ENCODE results near the gene AOPEP. TPM values are rescaled to one million over a fixed set of nuclear protein-coding genes. Genes with fewer than 3 reads are reported as not detected.

Gene AOPEP
- polyA plus RNA-seq, 1 of the 3 experiments (the other 2 are of a cell fraction), result 54.6 TPM

- Histone ChIP-seq H3F3A (replicated peaks; ENCODE audit: insufficient read depth) (no peaks in the 10 kb centered on the region), H3K4me3 (ENCODE audit: low read depth in 2 of 2, low read length in 1 of 2) (no peak overlapping the region), H3K9me2 (no peaks in the 10 kb centered on the region), H3K4me1 (ENCODE audit: control insufficient read depth in 1 of 2, insufficient read depth in 2 of 2, low read depth in 1 of 2, low read length in 1 of 2) (peaks cover 7 to 62% of the 10 kb centered on the region in 2 experiments; a peak in 1 of 4 replicates), H3K9ac (no peak overlapping the region), H4K20me1 (ENCODE audit: insufficient read depth) (no peaks in the 10 kb centered on the region), H3K79me2 (ENCODE audit: insufficient read depth) (no peaks in the 10 kb centered on the region), H3K4me2 (no peak overlapping the region), H3K27ac (ENCODE audit: low read depth in 2 of 2, low read length in 1 of 2) (peak overlapping the region in 1 of 2 experiments; percentile 76; a peak in 2 of 4 replicates), H3K27me3 (ENCODE audit: insufficient read depth) (no peaks in the 10 kb centered on the region), H3K36me3 (replicated peaks in 1 of 2; ENCODE audit: control insufficient read depth in 1 of 2, insufficient read depth in 2 of 2, low read length in 1 of 2) (peaks cover 10 to 28% of the 10 kb centered on the region in 2 experiments), H2AFZ (ENCODE audit: low read depth) (no peak overlapping the region), H3K9me3 (no peaks in the 10 kb centered on the region)
- ChIA-PET POLR2A (interaction anchor here (0.8 kb wide), 1 partner anchor 24 kb away, joined by 3 read pairs; no protein-coding TSS in a partner anchor), CTCF (interaction anchor here (0.7 to 5.6 kb wide), 7 partner anchors 22 to 435 kb away, joined by 3 to 65 read pairs (median 4); no protein-coding TSS in a partner anchor)
- WGBS (ENCODE audit: low lambda C conversion rate), result 60% methylated on average over 9 of the region's 20 CpGs
- DNase-seq, result peak; percentile 77
- no peak for TF ChIP-seq GABPA (IDR thresholded peaks at IDR 0.05; ENCODE audit: low read depth)
- TF ChIP-seq RAD21 (IDR thresholded peaks at IDR 0.05; ENCODE audit: low read length), result no peak
- no peak for TF ChIP-seq NFIC (IDR thresholded peaks at IDR 0.05; ENCODE audit: borderline replicate concordance)
- peak; percentile 30; the same call in 1 of the 2 replicates for TF ChIP-seq GATA2 (CRISPR knock-in tag; IDR thresholded peaks at IDR 0.05)
- peak; percentile 39 for TF ChIP-seq CHD2 (IDR thresholded peaks at IDR 0.05; ENCODE audit: low read length, partially characterized antibody)
- TF ChIP-seq NRF1 (IDR thresholded peaks at IDR 0.05; ENCODE audit: low read depth, low read length), result no peak
- no peak for TF ChIP-seq EZH2phosphoT487 (IDR thresholded peaks at IDR 0.05; ENCODE audit: borderline replicate concordance, low read depth)
- no peak for TF ChIP-seq RCOR1 (IDR thresholded peaks at IDR 0.05; ENCODE audit: low read length)
- TF ChIP-seq YY1 (IDR thresholded peaks at IDR 0.05; ENCODE audit: low read depth), result no peak
- no peak for TF ChIP-seq PBX3 (IDR thresholded peaks at IDR 0.05)
- peak; percentile 59 for TF ChIP-seq TCF12 (IDR thresholded peaks at IDR 0.05)
- peak; percentile 65; the same call in 1 of the 2 replicates for TF ChIP-seq MXI1 (IDR thresholded peaks at IDR 0.05; ENCODE audit: low read depth, low read length)
- TF ChIP-seq FOSL2 (IDR thresholded peaks at IDR 0.05; ENCODE audit: borderline replicate concordance, low read depth), result no peak
- 0 out of 2 replicates have a peak, but pooled peaks have one; percentile 48 for TF ChIP-seq FOXJ3 (CRISPR knock-in tag; IDR thresholded peaks at IDR 0.05)
- TF ChIP-seq MAX (IDR thresholded peaks at IDR 0.05; ENCODE audit: low read depth), result no peak
Measured at GRCh38 chr9:95103871-95104580, 377.5 kb downstream of the AOPEP start.

GRCh38 chr9:95104581-95104960 lies 378.1 kb downstream of the AOPEP start:
- Histone ChIP-seq H3K9me3 (no peaks in the 10 kb centered on the region), H3K4me3 (ENCODE audit: low read depth in 2 of 2, low read length in 1 of 2) (no peak overlapping the region), H2AFZ (ENCODE audit: low read depth) (no peak overlapping the region), H3K4me1 (ENCODE audit: control insufficient read depth in 1 of 2, insufficient read depth in 2 of 2, low read depth in 1 of 2, low read length in 1 of 2) (peaks cover 7 to 58% of the 10 kb centered on the region in 2 experiments; a peak in 1 of 4 replicates), H3K9me2 (no peaks in the 10 kb centered on the region), H3K4me2 (no peak overlapping the region), H3F3A (replicated peaks; ENCODE audit: insufficient read depth) (no peaks in the 10 kb centered on the region), H3K36me3 (replicated peaks in 1 of 2; ENCODE audit: control insufficient read depth in 1 of 2, insufficient read depth in 2 of 2, low read length in 1 of 2) (peaks cover 15 to 32% of the 10 kb centered on the region in 2 experiments), H4K20me1 (ENCODE audit: insufficient read depth) (no peaks in the 10 kb centered on the region), H3K79me2 (ENCODE audit: insufficient read depth) (no peaks in the 10 kb centered on the region), H3K27ac (ENCODE audit: low read depth in 2 of 2, low read length in 1 of 2) (peak overlapping the region in 1 of 2 experiments; percentile 76; a peak in 2 of 4 replicates), H3K9ac (no peak overlapping the region), H3K27me3 (ENCODE audit: insufficient read depth) (no peaks in the 10 kb centered on the region)
- no peak for DNase-seq
- WGBS (ENCODE audit: low lambda C conversion rate), result 96% methylated on average over 7 of the region's 8 CpGs
- ChIA-PET POLR2A (no interaction called here), CTCF (interaction anchor here (5.6 kb wide), 1 partner anchor 25 kb away, joined by 65 read pairs; no protein-coding TSS in a partner anchor)
- no peak for TF ChIP-seq JUND (IDR thresholded peaks at IDR 0.05)
- TF ChIP-seq FOXM1 (IDR thresholded peaks at IDR 0.05; ENCODE audit: low read depth), result no peak
- TF ChIP-seq SMC3 (IDR thresholded peaks at IDR 0.05; ENCODE audit: low read depth, low read length), result no peak
- TF ChIP-seq RCOR1 (IDR thresholded peaks at IDR 0.05; ENCODE audit: low read length), result no peak
- no peak for TF ChIP-seq TCF12 (IDR thresholded peaks at IDR 0.05)
- no peak for TF ChIP-seq GATA2 (CRISPR knock-in tag; IDR thresholded peaks at IDR 0.05)
- TF ChIP-seq USF2 (IDR thresholded peaks at IDR 0.05; ENCODE audit: borderline replicate concordance, low read depth, low read length), result no peak
- TF ChIP-seq FOXJ3 (CRISPR knock-in tag; IDR thresholded peaks at IDR 0.05), result no peak
- no peak for TF ChIP-seq ZBTB33 (IDR thresholded peaks at IDR 0.05; ENCODE audit: borderline replicate concordance, low read depth)
- no peak for TF ChIP-seq YY1 (IDR thresholded peaks at IDR 0.05; ENCODE audit: low read depth)
- no peak for TF ChIP-seq POLR2AphosphoS5 (IDR thresholded peaks at IDR 0.05; ENCODE audit: low read depth, low read length)
- no peak for TF ChIP-seq RXRA (IDR thresholded peaks at IDR 0.05; ENCODE audit: borderline replicate concordance, low read depth)
- TF ChIP-seq GABPA (IDR thresholded peaks at IDR 0.05; ENCODE audit: low read depth), result no peak
- TF ChIP-seq MXI1 (IDR thresholded peaks at IDR 0.05; ENCODE audit: low read depth, low read length), result no peak
